ENCODE results near the gene NOC2L. TPM values are rescaled to one million over a fixed set of nuclear protein-coding genes. Genes with fewer than 3 reads are reported as not detected.

The NOC2L gene
- total RNA-seq, 3 donors from 2014 or later (not counting 1 experiment from before 2014, with no cell fraction given): 61.4 to 66.0 (median 61.8) TPM

DNA sequence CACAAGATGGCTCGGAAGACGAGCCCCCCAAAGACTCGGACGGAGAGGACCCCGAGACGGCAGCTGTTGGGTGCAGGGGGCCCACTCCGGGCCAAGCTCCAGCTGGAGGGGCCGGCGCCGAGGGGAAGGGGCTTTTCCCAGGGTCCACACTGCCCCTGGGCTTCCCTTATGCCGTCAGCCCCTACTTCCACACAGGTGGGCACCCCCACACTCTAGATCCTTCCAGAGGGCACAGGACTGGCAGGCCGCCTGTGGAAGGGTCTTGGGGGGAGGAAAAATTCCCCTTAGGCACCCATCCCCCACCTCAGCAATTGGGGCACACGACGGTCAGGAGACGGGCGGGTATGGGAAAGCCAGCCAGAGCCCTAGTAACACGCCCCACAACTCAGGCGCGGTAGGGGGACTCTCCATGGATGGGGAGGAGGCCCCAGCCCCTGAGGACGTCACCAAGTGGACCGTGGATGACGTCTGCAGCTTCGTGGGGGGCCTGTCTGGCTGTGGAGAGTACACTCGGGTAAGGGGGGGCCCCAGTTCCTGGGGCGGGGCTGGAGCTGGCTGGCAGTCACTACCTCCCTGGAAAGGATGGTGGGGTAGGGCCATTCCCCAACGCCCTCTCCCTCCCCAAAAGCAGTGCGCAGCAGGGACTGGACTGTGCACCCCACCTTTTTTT, 16.1 kb downstream of the NOC2L start:
- Mint-ChIP-seq H3K27me3 (ENCODE audit: low read depth in 2 of 2) (peaks cover 12 to 21% of the 10 kb centered on the region in 2 donors), H3K4me1 (peaks cover 0 to 12% of the 10 kb centered on the region in 2 donors), H3K9me3 (no peaks in the 10 kb centered on the region), H3K36me3 (no peaks in the 10 kb centered on the region), H3K4me3 (no peak overlapping the region), H3K27ac (no peak overlapping the region)
- Histone ChIP-seq H3K4me3 (ENCODE audit: low read length) (no peak overlapping the region), H3K9me3 (ENCODE audit: control insufficient read depth, insufficient read depth, low read length) (no peaks in the 10 kb centered on the region), H3K4me1 (ENCODE audit: control insufficient read depth, insufficient read depth, low read length) (peaks cover 30% of the 10 kb centered on the region), H3K27ac (ENCODE audit: low read length) (no peak overlapping the region), H3K27me3 (ENCODE audit: control insufficient read depth, insufficient read depth, low read length) (peaks cover 30% of the 10 kb centered on the region), H3K36me3 (ENCODE audit: control insufficient read depth, insufficient read depth, low read length) (peaks cover 22% of the 10 kb centered on the region)
- 20% methylated on average over 26 of the region's 27 CpGs for WGBS (ENCODE audit: insufficient coverage)
- intact Hi-C loops (cut with micrococcal nuclease): no loop called here
- TF ChIP-seq, protein P1, sequence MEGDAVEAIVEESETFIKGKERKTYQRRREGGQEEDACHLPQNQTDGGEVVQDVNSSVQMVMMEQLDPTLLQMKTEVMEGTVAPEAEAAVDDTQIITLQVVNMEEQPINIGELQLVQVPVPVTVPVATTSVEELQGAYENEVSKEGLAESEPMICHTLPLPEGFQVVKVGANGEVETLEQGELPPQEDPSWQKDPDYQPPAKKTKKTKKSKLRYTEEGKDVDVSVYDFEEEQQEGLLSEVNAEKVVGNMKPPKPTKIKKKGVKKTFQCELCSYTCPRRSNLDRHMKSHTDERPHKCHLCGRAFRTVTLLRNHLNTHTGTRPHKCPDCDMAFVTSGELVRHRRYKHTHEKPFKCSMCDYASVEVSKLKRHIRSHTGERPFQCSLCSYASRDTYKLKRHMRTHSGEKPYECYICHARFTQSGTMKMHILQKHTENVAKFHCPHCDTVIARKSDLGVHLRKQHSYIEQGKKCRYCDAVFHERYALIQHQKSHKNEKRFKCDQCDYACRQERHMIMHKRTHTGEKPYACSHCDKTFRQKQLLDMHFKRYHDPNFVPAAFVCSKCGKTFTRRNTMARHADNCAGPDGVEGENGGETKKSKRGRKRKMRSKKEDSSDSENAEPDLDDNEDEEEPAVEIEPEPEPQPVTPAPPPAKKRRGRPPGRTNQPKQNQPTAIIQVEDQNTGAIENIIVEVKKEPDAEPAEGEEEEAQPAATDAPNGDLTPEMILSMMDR (IDR thresholded peaks at IDR 0.05): no peak
- no peak for DNase-seq
- no peak for ATAC-seq

DNA sequence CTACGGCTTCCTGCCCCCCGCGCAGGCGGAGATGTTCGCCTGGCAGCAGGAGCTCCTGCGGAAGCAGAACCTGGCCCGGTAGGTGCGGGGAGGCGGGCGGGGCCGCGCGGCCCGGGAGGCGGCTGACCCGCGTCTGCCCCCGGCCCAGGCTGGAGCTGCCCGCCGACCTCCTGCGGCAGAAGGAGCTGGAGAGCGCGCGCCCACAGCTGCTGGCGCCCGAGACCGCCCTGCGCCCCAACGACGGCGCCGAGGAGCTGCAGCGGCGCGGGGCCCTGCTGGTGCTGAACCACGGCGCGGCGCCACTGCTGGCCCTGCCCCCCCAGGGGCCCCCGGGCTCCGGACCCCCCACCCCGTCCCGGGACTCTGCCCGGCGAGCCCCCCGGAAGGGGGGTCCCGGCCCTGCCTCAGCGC, 16.6 kb downstream of the NOC2L start:
- peak in 1 of 2 donors; percentile 35 for DNase-seq

DNA sequence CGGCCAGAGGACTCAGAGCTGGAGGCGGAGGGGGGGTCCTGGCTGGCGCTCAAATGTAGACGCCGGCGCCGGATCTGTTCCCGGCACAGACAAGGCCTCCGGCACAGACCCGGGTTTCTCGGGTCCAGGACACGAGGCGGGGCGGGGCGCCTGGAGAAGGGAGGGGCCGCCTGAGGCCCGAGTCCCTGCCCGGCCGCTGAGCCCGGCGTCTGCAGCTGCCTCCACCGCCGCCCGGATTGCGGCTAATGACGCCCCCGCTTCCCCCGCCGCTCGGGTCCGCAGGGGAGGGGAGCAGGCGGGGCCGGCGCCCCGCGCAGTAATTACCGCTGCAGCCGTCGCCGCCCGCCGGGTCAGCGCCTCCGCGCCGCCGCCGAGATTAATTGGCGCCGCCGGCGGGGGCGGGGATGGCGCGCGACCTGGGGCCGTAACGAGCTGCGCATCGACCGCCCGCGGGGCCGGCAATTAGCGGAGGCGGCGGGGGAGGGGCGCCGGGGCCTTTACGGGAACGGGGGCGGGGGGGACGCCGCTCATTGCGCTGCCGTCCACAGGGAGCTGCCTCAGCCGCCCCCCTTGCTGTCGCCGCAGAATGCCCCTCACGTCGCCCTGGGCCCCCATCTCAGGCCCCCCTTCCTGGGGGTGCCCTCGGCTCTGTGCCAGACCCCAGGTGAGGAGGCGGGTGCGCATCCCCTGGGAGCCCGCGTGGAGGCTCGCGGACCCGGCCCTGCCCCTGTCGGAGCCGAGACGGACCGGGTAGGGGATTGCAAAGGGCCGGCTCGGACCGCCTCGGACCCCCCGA, 17.3 kb downstream of the NOC2L start:
- Histone ChIP-seq H3K27me3 (ENCODE audit: control insufficient read depth, insufficient read depth, low read length) (peaks cover 30% of the 10 kb centered on the region), H3K27ac (ENCODE audit: low read length) (no peak overlapping the region), H3K4me1 (ENCODE audit: control insufficient read depth, insufficient read depth, low read length) (peaks cover 30% of the 10 kb centered on the region), H3K9me3 (ENCODE audit: control insufficient read depth, insufficient read depth, low read length) (no peaks in the 10 kb centered on the region), H3K36me3 (ENCODE audit: control insufficient read depth, insufficient read depth, low read length) (peaks cover 12% of the 10 kb centered on the region), H3K4me3 (ENCODE audit: low read length) (no peak overlapping the region)
- Mint-ChIP-seq H3K4me1 (peaks cover 0 to 12% of the 10 kb centered on the region in 2 donors), H3K36me3 (no peaks in the 10 kb centered on the region), H3K27me3 (ENCODE audit: low read depth in 2 of 2) (peaks cover 12 to 27% of the 10 kb centered on the region in 2 donors), H3K4me3 (peak overlapping the region; percentile 78), H3K27ac (no peak overlapping the region), H3K9me3 (no peaks in the 10 kb centered on the region)
- TF ChIP-seq, protein P1 (IDR thresholded peaks at IDR 0.05): no peak
- ATAC-seq: peak in 2 of 3 donors; percentile 23 to 39
- intact Hi-C loops (cut with micrococcal nuclease): no loop called here
- under 1% methylated on average over 98 of the region's 98 CpGs for WGBS (ENCODE audit: insufficient coverage)
- peak in 1 of 2 donors; percentile 25 for DNase-seq

More for the DNA sequence above, 16.6 kb downstream of the NOC2L start:
- no peak overlapping the region for H3K4me3 Mint-ChIP-seq
- peaks cover 30% of the 10 kb centered on the region for H3K27me3 ChIP-seq (ENCODE audit: control insufficient read depth, insufficient read depth, low read length)
- no peaks in the 10 kb centered on the region for H3K36me3 Mint-ChIP-seq
- H3K4me3 ChIP-seq (ENCODE audit: low read length): no peak overlapping the region
- TF ChIP-seq, protein P1 (IDR thresholded peaks at IDR 0.05): no peak
- peaks cover 0 to 12% of the 10 kb centered on the region in 2 donors for H3K4me1 Mint-ChIP-seq
- H3K4me1 ChIP-seq (ENCODE audit: control insufficient read depth, insufficient read depth, low read length): peaks cover 30% of the 10 kb centered on the region
- ATAC-seq: peak in 1 of 3 donors; percentile 14
- H3K9me3 ChIP-seq (ENCODE audit: control insufficient read depth, insufficient read depth, low read length): no peaks in the 10 kb centered on the region
- intact Hi-C loops (cut with micrococcal nuclease): no loop called here
- no peaks in the 10 kb centered on the region for H3K9me3 Mint-ChIP-seq
- WGBS (ENCODE audit: insufficient coverage): under 1% methylated on average over 48 of the region's 48 CpGs
- no peak overlapping the region for H3K27ac ChIP-seq (ENCODE audit: low read length)
- H3K36me3 ChIP-seq (ENCODE audit: control insufficient read depth, insufficient read depth, low read length): peaks cover 17% of the 10 kb centered on the region
- H3K27ac Mint-ChIP-seq: no peak overlapping the region
- peaks cover 12 to 24% of the 10 kb centered on the region in 2 donors for H3K27me3 Mint-ChIP-seq (ENCODE audit: low read depth in 2 of 2)
